Measurements from ENCODE around the gene UVRAG.

Gene UVRAG

GRCh38 chr11:76157891-76158290 is 342.9 kb downstream of the UVRAG start:
- no peak for DNase-seq

DNA sequence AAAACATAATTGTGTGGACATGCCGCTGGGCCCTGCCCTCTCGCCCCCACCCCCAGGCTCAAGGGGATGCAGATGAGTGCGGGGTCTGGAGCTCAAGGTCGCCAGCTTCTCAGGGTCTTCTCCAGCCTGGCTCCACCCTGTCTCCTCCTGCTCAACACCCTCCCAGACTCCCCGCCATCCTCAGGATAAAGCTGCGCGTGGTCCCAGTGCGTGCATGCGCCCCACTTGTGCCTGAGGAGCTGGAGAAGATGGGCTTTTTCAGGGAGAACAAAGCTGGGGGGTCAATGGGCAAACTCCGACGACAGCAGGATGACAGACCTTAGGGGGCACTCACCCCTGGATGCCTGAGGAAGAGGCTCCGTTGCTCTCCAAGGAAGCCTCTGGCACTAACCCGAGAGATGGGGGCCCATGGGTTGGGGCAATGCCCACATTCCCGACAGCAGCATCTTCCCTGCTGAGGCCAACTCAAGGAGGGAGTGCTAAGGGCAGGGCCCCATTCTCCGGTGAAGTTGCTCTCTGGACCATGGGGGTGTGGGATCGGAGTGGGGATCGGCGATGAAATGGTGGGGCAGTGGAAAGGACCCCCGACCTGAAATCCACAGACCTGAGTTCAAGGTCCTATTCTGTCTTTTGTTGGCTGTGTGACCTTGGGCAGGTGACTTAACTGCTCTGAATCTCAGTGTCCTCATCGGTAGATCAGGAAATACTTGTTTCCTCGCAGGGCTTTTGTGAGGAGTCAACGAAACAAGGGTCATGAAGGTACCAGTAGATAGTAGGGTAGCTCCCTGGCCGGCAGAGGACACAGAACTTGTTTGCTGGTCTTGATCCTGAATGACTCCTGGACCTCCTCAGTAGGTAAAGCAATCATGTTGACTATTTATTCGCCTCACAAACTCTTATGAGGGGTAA is 343.6 kb downstream of the UVRAG start:
- DNase-seq, result no peak

GRCh38 chr11:76159303-76159937 is 344.4 kb downstream of the UVRAG start:
- no peak for DNase-seq

DNA sequence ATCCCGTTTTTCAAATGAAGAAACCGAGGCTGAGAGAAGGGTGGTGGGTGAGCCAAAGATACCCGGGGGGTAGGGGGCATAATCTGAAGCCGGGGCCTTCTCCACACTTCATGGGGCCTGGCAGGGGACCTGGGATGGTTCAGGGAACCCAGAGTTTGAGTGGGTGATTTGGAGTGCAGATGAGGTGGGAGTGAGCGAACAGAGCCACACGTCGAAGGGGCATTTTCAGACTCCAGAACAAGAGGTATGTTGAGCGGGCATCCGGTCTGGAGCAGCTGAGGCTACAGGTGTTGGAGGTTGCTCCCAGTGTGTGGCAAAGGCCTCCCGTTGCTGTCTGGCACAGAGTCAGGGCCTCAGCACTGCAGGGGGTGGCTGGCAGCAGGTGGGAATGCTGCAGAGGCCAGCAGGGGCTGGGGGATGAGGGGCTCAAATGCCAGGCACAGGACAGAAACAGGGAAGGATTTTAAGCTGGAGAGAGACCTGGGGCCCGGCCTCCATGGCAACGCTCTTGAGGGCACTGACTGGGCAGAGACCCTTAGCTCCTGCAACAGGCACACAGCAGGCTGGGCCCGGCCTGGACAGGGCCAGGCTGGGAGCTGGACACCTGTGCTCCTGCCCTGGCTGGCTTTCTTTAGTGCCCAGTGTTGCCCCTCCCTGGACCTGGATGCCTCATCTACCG is 345.1 kb downstream of the UVRAG start:
- DNase-seq, result no peak

- no peak for DNase-seq
Measured at GRCh38 chr11:76160856-76161255, 345.8 kb downstream of the UVRAG start.

GRCh38 chr11:76161261-76161961 is 346.4 kb downstream of the UVRAG start:
- DNase-seq, result no peak

- DNase-seq, result no peak
Measured at GRCh38 chr11:76162336-76163288, 347.6 kb downstream of the UVRAG start.

DNA sequence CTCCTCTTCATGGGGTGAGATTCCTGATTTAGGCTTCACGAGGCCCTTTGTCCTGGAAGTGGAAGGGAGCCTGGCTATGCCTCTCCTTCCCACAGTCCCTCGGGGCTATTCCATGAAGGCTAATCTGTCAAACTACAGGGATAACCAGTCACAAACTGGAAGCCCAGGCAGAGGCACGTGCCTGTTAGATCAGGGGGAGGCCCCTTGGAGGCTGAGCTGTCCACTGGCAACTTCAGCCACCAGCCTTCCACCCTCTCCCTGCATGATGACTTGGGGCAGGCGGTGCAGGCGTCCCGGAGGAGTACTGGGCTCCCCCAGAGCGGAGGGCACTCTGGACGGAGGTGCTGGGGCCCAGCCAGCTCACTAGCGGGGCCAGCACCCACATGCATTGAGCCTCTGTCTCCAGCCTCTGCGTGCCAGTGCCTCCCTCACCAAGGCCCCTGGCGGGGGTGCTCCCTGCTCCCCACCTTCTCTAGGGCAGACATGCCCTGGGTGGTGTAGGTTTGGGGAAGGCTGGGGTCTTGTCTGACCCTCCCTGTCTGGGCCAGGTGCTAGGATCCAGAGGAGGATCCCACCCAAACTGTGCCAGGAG is 348.4 kb downstream of the UVRAG start:
- DNase-seq, result no peak

GRCh38 chr11:76164081-76164480 is 349.1 kb downstream of the UVRAG start:
- no peak for DNase-seq

DNA sequence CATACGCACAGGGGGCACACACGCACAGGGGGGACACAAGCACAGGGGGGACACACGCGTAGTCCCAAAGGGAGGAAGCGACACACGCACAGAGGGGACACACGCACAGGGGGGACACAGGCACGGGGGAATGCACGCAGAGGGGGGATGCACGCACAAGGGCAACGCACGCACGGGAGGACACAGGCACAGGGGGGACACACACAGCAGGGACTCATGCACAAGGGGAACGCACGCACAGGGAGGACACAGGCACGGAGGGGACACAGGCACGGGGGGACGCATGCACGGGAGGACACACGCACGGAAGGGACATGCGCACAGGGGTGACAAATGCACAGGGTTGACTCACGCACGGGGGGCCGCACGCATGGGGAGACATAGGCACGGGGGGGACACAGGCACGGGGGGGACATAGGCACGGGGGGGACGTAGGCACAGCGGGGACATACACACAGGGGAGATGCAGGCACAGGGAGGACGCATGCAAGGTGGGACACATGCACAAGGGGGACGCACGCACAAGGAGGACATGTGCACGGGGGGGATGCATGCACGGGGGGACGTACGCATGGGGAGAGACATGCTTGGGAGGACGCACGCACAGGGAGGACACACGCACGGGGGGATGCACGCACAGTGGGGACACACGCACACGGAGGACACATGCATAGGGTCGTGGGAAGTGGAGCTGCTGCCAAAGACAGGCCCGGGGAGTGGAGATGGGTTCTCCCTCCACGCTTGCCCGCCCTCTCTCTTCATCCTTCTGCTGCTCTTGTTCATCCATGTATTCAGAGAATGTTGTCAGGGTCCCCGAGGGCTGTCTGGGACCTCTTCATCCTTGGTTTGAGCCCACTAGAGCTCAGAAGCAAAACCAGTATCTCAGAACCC is 350.1 kb downstream of the UVRAG start:
- DNase-seq, result no peak

DNA sequence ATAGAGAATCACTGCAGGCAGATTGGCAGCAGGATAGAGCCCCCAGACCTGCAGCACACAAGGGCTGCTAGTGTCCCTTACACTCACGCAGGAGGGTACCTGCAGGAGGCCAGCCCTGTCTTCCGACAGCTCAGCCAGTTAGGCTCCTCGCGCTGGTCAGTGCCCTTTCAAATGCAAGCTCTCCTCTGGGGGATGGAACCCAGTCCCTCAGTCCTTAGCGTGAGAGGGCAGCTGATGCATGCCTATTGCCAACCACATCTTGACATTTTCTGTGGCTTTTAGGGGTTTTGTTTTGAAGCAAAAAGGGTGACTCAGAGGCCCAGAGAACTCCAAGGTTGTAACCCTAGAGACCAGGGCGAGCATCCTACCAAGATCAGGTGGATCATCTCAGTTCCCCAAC is 351.3 kb downstream of the UVRAG start:
- no peak for DNase-seq

DNA sequence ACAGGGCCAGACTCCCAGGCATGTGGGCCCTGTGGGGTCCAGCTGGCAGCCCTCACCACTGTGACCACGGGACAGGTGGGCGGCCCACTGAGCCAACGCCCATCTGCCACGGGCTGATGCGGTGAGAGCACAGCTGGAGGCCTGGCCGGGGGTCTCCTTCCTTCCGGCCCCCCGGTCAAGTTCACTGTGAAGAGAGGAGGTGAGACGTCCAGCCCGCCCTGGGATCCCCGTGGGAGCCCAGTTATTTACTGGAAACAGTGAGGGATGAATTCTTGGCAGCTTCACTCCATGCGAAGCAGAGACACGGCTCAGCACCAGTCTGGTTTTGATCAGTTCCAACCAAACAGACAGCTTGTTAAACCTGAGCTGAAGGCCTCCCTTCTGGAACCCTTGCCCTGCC is 352.6 kb downstream of the UVRAG start:
- no peak for DNase-seq

GRCh38 chr11:76169473-76169896 is 354.5 kb downstream of the UVRAG start:
- DNase-seq, result no peak

DNA sequence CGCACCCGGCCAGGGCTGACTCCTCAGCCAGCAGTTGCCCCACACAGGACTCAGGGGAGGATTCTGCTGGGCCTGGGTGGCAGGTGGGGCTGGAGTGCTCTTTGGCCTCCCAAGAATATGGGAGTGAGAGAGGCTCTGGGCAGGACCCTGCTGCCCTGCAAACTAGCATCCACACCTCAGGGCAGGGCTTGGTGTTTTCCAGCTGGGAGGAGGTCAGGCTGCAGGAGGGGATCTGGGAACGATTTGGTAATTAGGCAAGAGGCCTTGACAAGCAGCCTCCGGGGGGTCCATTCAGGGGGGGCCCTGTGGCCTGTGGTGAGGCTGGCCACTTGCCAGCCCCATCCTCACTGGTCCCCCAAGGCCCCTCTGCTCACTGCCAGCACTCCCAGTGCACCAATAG is 355.5 kb downstream of the UVRAG start:
- no peak for DNase-seq

DNA sequence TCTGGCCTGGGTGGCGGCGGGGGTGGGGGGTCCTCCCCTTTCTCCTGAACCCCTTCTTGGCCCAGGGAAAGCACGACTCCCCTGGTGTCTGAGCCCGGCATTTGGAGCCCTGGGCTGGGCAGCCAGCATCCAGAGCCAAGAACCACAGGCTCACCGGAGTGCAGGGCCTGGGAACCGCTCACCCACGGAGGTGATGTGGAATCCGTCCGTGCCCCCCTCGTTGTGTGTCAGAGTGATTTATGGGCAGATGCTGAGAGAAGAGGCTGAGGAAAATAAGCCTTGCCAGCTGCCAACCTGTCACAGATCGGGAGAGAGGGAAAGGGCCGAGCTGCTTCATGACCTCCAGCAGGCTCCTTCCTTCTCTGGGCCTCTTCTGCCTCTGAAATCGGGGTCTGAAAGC is 357.6 kb downstream of the UVRAG start:
- no peak for DNase-seq

DNA sequence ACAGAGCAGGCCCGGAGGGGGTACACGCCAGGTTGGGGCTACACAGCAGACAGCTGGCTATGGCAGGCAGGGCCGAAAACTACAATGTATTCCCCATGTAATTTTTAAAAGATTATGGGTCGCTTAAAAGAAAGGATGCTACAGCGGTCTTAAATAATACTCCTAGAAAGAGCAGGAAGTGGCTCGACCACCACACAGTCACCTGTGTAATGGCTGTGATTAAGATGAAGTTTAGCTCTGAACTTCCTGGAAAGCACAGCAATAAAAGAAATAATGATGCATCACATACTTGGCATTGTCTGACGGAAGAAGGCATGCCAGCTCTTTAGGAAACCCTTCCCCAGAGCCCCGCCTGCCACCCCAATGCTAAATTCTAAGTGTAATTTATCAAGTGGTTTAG is 358.7 kb downstream of the UVRAG start:
- DNase-seq, result no peak

GRCh38 chr11:76174330-76174729 is 359.3 kb downstream of the UVRAG start:
- no peak for DNase-seq

DNA sequence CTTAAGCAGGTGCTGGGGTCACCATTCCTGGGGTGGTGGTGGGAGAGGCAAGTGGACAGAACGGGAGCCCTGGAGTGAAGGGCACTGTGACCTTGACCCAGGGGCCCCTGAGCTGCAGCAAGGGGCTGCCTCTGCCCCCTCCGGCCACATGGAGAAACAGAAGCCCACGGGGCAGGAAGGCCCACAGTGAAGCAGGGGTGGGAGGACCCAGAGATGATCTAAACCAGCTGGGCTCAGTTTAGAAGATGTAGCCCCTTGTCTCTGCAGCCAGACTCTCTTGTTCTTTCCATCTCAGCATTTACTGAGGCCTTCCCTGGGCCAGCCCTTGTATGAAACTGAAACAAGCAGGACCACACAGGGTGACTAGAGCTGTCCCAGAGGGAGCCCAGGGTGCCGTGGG is 360.8 kb downstream of the UVRAG start:
- DNase-seq, result no peak

DNA sequence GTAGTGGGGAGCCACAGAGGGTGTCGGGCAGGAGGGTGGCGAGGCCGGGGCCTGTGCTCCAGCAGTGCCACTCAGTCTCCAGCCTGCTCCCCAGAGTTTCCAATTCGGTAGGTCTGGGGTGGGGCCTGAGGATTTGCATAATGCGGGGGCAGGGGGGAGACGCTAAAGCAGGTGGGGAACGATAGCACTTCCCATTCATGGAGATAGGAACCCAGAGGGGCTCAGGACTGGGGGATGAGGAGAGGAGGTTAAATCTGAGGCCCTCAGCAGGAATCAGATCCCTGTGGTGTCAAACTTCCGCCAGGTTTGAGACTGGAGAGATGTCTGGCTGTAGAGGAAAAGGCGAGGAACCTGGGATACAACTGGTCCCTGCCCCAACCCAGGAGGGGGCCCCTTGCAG is 361.5 kb downstream of the UVRAG start:
- no peak for DNase-seq

GRCh38 chr11:76177250-76177686 is 362.3 kb downstream of the UVRAG start:
- DNase-seq, result no peak
